Amniotic epithelial cell (primary cell): Measurements from ENCODE around the gene TMEM232.
"Not testable (repeated sequence)": the region's sequence is repeated elsewhere in the genome, so short reads cannot be mapped to it uniquely, and the experiment has no call there.

Experiments used
- DNase-seq: peaks from one replicate; pipeline ENCODE4 v3.0.0-alpha.2; 2010; ENCODE audit warnings: low read depth

Gene TMEM232

GRCh38 chr5:110726249-110727024 is at the start of gene TMEM232:
Gene TMEM232 (minus strand): TSS chr5:110726671. CDS start chr5:110667352, 59,319 bp downstream.
- DNase-seq = peak; percentile 86

- no peak for DNase-seq
Measured at GRCh38 chr5:110770286-110770685, 43.8 kb upstream of the TMEM232 start.

DNA sequence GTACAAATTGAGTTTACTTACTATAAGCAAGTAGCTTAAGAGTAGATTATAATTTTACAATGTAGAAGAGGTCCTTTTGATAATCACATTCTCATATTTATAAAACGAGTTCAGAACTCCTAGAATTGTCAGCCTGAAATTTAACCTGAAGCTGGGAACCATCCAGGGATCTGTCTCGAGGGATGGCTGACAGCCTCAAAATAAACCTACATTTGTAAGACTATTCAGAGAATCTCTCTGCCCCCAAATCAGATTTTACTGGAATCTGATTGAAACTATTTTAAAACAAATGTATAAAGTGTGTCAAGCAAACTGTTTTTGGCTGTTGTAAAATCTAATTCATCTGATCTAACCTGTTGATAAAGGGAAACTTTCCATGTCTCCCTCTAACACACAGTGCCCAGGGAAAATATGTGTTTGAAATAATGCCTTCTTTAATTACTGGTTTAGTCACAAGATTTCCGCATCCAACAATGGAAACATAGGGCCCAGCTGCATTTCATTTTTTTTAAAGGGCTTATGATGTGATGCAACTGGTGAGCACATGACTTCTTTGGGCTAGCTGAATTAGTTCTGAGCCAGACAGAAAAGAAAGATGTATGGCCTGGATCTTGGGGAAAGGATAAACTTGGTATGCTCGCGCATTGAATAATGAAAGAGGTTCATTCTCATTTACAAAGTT is 42.7 kb upstream of the TMEM232 start:
- DNase-seq = peak; percentile 92

GRCh38 chr5:110768138-110768860 is 41.8 kb upstream of the TMEM232 start:
- peak; percentile 23 for DNase-seq

DNA sequence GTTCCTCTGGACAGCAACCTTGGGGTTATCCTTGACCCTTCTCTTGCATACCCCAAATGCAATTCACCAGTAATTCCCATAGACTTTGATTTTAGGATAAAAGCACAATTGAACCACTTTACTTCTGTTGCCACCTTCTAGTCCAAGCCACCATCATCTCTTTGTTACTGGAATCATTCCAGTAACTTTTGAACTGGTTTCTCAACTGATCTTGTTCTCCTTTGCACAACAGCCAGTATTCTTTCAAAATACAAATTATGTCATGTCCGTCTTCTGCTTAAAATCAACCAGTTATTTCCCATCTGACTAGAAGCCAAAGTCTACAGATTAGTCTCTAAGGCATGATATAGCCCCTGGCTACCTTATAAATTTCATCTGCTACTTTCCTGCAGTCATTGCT is 33.7 kb upstream of the TMEM232 start:
- DNase-seq = no peak

DNA sequence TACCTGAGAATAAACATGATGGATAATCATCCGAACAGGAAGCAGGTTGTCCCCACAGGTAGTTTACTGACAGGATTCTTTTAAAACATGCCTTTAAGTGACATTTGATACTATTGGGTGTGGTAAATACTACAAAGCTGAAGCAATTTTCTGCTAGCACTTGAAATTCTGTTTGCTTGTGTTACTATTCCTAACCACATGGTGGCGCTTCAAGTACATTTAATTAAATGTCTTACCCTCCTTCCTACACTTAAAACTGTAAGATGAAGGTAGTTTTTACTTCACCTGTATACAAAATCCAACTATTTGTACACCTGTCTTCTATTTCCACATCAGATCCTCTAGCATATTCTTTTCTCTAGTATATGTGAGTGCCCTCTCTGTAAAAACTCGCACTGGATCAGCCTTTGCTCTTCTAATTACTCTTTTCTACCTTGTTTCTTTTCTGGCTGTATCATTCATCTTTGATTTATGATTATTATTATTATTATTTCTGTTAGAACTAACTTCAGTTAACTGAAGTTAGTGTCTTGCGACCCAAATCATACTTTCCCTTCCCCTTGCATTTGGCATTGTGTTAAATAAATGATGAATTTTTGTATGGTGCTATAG is 30.8 kb upstream of the TMEM232 start:
- DNase-seq = peak; percentile 50

GRCh38 chr5:110754181-110754580 is 27.7 kb upstream of the TMEM232 start:
- DNase-seq = no peak

DNA sequence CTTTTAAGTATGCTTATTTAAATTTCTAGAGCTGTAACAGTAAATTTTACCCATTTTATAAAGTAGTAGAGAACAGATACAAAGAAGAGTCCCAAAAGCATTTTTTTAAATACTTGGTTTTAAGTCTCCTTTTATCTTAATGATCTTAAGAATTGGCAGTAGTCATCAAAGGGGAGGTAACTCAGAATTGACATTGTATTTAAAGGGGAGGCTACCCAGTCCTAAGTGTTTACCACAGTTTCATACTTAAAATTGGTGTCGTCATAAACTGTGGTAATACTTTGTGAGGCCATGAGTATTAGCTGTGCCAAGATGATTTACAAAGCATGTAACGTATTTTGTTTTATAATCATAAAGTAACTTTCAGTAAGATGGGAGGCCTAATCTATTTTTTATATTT is 27.1 kb upstream of the TMEM232 start:
- DNase-seq = peak; percentile 16

GRCh38 chr5:110752953-110753352 is 26.5 kb upstream of the TMEM232 start:
- no peak for DNase-seq

DNA sequence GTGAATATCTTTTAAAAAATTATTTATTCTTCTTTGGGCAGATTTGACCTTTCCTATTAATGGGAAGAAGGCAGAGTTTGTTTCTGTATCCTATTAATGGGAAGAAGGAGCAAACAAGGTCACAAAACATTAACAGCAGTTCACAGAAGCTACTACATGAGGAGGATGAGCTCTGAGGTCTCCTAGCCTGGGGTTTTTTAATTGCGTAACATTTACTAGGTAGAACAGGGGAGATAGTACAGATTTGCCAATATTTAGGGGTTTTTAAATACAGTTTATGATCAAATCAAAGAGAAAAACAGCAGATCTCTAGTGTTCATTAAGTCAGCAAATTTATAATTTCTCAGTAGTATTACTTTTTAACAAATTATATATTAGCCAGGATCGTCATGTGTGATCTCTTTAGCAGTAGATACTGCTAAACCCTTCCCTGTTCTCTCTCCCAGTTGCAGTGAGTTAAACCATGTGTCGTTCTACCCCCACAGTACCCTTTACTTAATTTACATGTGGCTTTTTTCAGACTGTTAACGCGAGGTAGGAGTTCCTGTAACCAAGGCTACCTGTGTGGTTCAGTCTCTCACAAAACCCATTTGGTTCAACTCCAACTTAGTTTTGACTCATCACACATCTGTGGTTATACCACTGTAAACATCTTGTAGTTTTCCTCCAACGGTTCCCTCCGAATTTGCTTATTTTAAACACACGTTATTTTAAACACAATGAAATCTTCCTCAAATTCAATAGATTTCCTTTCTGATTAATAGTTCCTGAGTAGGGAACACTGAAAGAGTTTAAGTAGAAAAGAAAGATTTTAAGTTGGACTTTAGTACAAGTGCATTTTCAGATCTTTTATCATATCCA is 25.7 kb upstream of the TMEM232 start:
- DNase-seq = peak; percentile 80

- peak; percentile 88 for DNase-seq
Measured at GRCh38 chr5:110738812-110739651, 12.6 kb upstream of the TMEM232 start, which contains the start of gene SLC25A46. Gene SLC25A46 (plus strand): TSS chr5:110739007. CDS start chr5:110739120, 113 bp downstream.

GRCh38 chr5:110738503-110738811 is 12.0 kb upstream of the TMEM232 start:
- no peak for DNase-seq

GRCh38 chr5:110736753-110737152 is 10.3 kb upstream of the TMEM232 start:
- DNase-seq = no peak

DNA sequence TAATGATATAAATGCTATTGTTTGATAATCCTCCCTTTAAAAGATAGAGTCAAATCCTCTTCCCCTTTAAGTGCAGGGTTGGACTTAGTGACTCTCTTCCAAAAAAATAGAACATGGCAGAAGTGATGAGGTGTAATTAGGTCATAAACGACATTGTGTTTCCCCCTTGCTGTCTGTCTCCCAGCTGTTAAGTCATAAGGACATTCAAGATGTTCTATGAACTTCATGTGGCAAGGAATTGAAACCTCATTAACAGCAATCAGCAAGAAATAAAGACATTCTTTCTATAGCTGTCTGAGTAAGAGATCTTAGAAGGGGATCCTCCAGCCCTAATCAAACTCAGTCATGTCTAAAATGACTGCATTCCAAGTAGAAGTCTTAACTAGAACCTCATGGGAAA is 9.1 kb upstream of the TMEM232 start:
- no peak for DNase-seq

GRCh38 chr5:110734101-110734500 is 7.6 kb upstream of the TMEM232 start:
- DNase-seq = no peak

DNA sequence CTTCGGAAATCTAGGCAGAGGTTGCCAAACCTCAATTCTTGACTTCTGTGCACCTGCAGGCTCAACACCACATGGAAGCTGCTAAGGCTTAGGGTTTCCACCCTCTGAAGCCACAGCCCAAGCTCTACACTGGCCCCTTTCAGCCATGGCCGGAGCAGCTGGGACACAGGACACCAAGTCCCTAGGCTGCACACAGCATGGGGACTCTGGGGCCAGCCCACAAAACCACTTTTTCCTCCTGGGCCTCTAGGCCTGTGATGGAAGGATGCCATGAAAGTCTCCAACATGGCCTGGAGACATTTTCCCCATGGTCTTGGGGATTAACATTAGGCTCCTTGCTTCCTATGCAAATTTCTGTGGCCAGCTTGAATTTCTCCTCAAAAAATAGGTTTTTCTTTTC is 5.0 kb upstream of the TMEM232 start:
- not testable (repeated sequence) for DNase-seq

DNA sequence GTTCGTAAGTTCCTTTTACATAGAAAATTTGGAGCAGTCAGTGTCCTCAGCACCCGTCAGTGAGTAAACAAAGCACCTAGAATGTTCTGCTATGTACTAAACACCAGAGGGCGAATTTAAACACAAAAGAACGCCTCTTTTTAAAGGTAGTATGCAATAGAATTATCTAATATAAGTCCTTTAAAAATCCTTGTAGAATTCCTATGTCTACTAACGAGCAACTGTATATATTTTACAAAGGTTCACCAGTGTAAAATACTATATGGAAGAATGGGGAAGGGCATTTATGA is 499 bp upstream of the TMEM232 start:
- peak; percentile 7 for DNase-seq

GRCh38 chr5:110718311-110718710 is 8.2 kb downstream of the TMEM232 start:
- peak; percentile 19 for DNase-seq

DNA sequence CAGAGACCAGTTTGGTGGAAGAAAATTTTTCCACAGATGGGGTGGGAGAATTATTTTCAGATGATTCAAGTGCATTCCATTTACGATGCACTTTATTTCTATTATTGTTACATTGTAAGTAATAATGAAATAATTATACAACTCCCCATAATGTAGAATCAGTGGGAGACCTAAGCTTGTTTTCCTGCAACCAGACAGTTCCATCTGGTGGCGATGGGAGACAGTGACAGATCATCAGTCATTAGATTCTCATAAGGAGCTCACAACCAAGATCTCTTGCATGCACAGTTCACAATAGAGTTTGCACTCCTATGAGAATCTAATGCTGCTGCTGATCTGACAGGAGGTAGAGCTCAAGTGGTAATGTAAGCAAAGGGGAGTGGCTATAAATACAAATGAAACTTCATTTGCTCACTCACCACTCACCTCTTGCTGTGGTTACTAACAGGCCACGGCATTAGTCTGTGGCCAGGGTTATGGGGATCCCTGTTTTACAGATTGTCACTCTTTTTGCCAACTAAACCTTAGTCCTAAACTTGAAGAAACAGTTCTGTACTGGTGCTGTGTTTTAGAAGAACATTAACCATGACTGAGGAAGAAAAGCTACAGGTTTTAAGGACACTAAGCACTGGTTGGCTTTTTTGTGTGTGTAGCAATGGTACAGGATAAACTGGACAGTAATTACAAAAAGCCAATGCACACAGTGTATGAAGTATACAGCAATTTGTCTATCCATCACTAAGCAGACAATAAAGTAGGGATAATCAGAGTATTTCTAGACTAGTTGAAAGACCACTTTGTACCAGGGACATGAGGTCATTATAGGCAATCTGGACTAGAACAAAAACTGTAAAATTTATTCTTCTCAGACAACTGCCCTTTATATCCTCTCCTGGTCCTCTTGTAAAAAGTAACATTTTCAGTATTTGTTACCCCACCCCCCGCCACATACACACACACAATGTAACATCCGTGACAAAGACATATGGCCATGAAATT is 9.9 kb downstream of the TMEM232 start:
- no peak for DNase-seq
